ENCODE results near the gene GALNT9. TPM values are rescaled to one million over a fixed set of nuclear protein-coding genes. Genes with fewer than 3 reads are reported as not detected.

Gene GALNT9
- total and polyA plus RNA-seq, 3 experiments from 2014 or later, result 0.18 TPM; not detected in 2

- H3K27me3 ChIP-seq (ENCODE audit: insufficient read depth, low read length, poor library complexity, severe bottlenecking), result no peaks in the 10 kb centered on the region
- H3K9me3 ChIP-seq (ENCODE audit: low read length), result no peaks in the 10 kb centered on the region
- no peak overlapping the region for H3K4me3 ChIP-seq (ENCODE audit: low read length)
- H3K27ac ChIP-seq (ENCODE audit: low read depth, low read length), result no peak overlapping the region
- H3K27me3 Mint-ChIP-seq, result peaks cover 9 to 31% of the 10 kb centered on the region in 2 donors
- H3K36me3 Mint-ChIP-seq, result no peaks in the 10 kb centered on the region
- no peak for DNase-seq
- H3K4me1 ChIP-seq (ENCODE audit: insufficient read depth, low read length), result no peaks in the 10 kb centered on the region
- no peak overlapping the region for H3K4me3 Mint-ChIP-seq
- no peaks in the 10 kb centered on the region for H3K36me3 ChIP-seq (ENCODE audit: insufficient read depth, low read length)
- POLR2A ChIA-PET, result no interaction called here
- no peak overlapping the region for H3K27ac Mint-ChIP-seq
- CTCF ChIA-PET, result no interaction called here
- H3K9me3 Mint-ChIP-seq, result no peaks in the 10 kb centered on the region
- H3K4me1 Mint-ChIP-seq, result peaks cover 4 to 6% (median 6%) of the 10 kb centered on the region in 3 donors
Observed at GRCh38 chr12:132321321-132322118, 7.9 kb downstream of the GALNT9 start.

- Mint-ChIP-seq H3K27me3 (peaks cover 7 to 28% of the 10 kb centered on the region in 2 donors), H3K4me1 (peaks cover 4 to 6% (median 6%) of the 10 kb centered on the region in 3 donors), H3K27ac (no peak overlapping the region), H3K4me3 (no peak overlapping the region), H3K9me3 (no peaks in the 10 kb centered on the region), H3K36me3 (no peaks in the 10 kb centered on the region)
- DNase-seq, result no peak
- Histone ChIP-seq H3K9me3 (ENCODE audit: low read length) (no peaks in the 10 kb centered on the region), H3K27me3 (ENCODE audit: insufficient read depth, low read length, poor library complexity, severe bottlenecking) (no peaks in the 10 kb centered on the region), H3K4me3 (ENCODE audit: low read length) (no peak overlapping the region), H3K36me3 (ENCODE audit: insufficient read depth, low read length) (no peaks in the 10 kb centered on the region), H3K4me1 (ENCODE audit: insufficient read depth, low read length) (no peaks in the 10 kb centered on the region), H3K27ac (ENCODE audit: low read depth, low read length) (no peak overlapping the region)
- ChIA-PET CTCF (no interaction called here), POLR2A (no interaction called here)
Observed at GRCh38 chr12:132320767-132321211, 8.6 kb downstream of the GALNT9 start.

GRCh38 chr12:132319991-132320570 lies 9.3 kb downstream of the GALNT9 start:
- CTCF ChIA-PET, result no interaction called here

GRCh38 chr12:132319359-132319950 lies 9.9 kb downstream of the GALNT9 start:
- no peaks in the 10 kb centered on the region for H3K36me3 ChIP-seq (ENCODE audit: insufficient read depth, low read length)
- POLR2A ChIA-PET, result no interaction called here
- CTCF ChIA-PET, result no interaction called here
- no peak overlapping the region for H3K27ac ChIP-seq (ENCODE audit: low read depth, low read length)
- Mint-ChIP-seq H3K27me3 (peaks cover 3 to 23% of the 10 kb centered on the region in 2 donors), H3K27ac (no peak overlapping the region), H3K4me3 (no peak overlapping the region), H3K9me3 (no peaks in the 10 kb centered on the region), H3K36me3 (no peaks in the 10 kb centered on the region), H3K4me1 (peaks cover 4 to 6% (median 6%) of the 10 kb centered on the region in 3 donors)
- no peak overlapping the region for H3K4me3 ChIP-seq (ENCODE audit: low read length)
- H3K27me3 ChIP-seq (ENCODE audit: insufficient read depth, low read length, poor library complexity, severe bottlenecking), result no peaks in the 10 kb centered on the region
- H3K9me3 ChIP-seq (ENCODE audit: low read length), result no peaks in the 10 kb centered on the region
- H3K4me1 ChIP-seq (ENCODE audit: insufficient read depth, low read length), result no peaks in the 10 kb centered on the region
- DNase-seq, result no peak

More at GRCh38 chr12:132319991-132320570, 9.3 kb downstream of the GALNT9 start:
- peaks cover 4 to 6% (median 6%) of the 10 kb centered on the region in 3 donors for H3K4me1 Mint-ChIP-seq
- Histone ChIP-seq H3K27me3 (ENCODE audit: insufficient read depth, low read length, poor library complexity, severe bottlenecking) (no peaks in the 10 kb centered on the region), H3K4me3 (ENCODE audit: low read length) (no peak overlapping the region), H3K27ac (ENCODE audit: low read depth, low read length) (no peak overlapping the region), H3K4me1 (ENCODE audit: insufficient read depth, low read length) (no peaks in the 10 kb centered on the region), H3K9me3 (ENCODE audit: low read length) (no peaks in the 10 kb centered on the region), H3K36me3 (ENCODE audit: insufficient read depth, low read length) (no peaks in the 10 kb centered on the region)
- peaks cover 3 to 27% of the 10 kb centered on the region in 2 donors for H3K27me3 Mint-ChIP-seq
- H3K4me3 Mint-ChIP-seq, result no peak overlapping the region
- no peaks in the 10 kb centered on the region for H3K9me3 Mint-ChIP-seq
- H3K27ac Mint-ChIP-seq, result no peak overlapping the region
- DNase-seq, result no peak
- no peaks in the 10 kb centered on the region for H3K36me3 Mint-ChIP-seq
- POLR2A ChIA-PET, result no interaction called here

GRCh38 chr12:132318618-132319033 lies 10.8 kb downstream of the GALNT9 start:
- H3K27me3 ChIP-seq (ENCODE audit: insufficient read depth, low read length, poor library complexity, severe bottlenecking), result no peaks in the 10 kb centered on the region
- H3K27me3 Mint-ChIP-seq, result peaks cover 3 to 23% of the 10 kb centered on the region in 2 donors
- H3K4me3 ChIP-seq (ENCODE audit: low read length), result no peak overlapping the region
- peaks cover 4 to 6% (median 6%) of the 10 kb centered on the region in 3 donors for H3K4me1 Mint-ChIP-seq
- H3K36me3 ChIP-seq (ENCODE audit: insufficient read depth, low read length), result no peaks in the 10 kb centered on the region
- H3K9me3 Mint-ChIP-seq, result no peaks in the 10 kb centered on the region
- ChIA-PET POLR2A (no interaction called here), CTCF (no interaction called here)
- no peaks in the 10 kb centered on the region for H3K9me3 ChIP-seq (ENCODE audit: low read length)
- H3K27ac Mint-ChIP-seq, result no peak overlapping the region
- H3K27ac ChIP-seq (ENCODE audit: low read depth, low read length), result no peak overlapping the region
- no peak for DNase-seq
- H3K4me3 Mint-ChIP-seq, result no peak overlapping the region
- no peaks in the 10 kb centered on the region for H3K4me1 ChIP-seq (ENCODE audit: insufficient read depth, low read length)
- peaks cover 0 to 1% (median 0%) of the 10 kb centered on the region in 3 donors for H3K36me3 Mint-ChIP-seq

- H3K27ac ChIP-seq (ENCODE audit: low read depth, low read length), result no peak overlapping the region
- H3K4me1 ChIP-seq (ENCODE audit: insufficient read depth, low read length), result no peaks in the 10 kb centered on the region
- H3K4me3 ChIP-seq (ENCODE audit: low read length), result no peak overlapping the region
- no peak overlapping the region for H3K4me3 Mint-ChIP-seq
- H3K36me3 ChIP-seq (ENCODE audit: insufficient read depth, low read length), result no peaks in the 10 kb centered on the region
- no peak for DNase-seq
- H3K36me3 Mint-ChIP-seq, result peaks cover 0 to 1% (median 0%) of the 10 kb centered on the region in 3 donors
- no peaks in the 10 kb centered on the region for H3K9me3 ChIP-seq (ENCODE audit: low read length)
- H3K4me1 Mint-ChIP-seq, result peaks cover under 1 to 3% (median 3%) of the 10 kb centered on the region in 3 donors
- H3K27me3 ChIP-seq (ENCODE audit: insufficient read depth, low read length, poor library complexity, severe bottlenecking), result no peaks in the 10 kb centered on the region
- ChIA-PET CTCF (no interaction called here), POLR2A (no interaction called here)
- H3K27me3 Mint-ChIP-seq, result peaks cover 3 to 18% of the 10 kb centered on the region in 2 donors
- no peaks in the 10 kb centered on the region for H3K9me3 Mint-ChIP-seq
- H3K27ac Mint-ChIP-seq, result no peak overlapping the region
Observed at GRCh38 chr12:132318135-132318534, 11.3 kb downstream of the GALNT9 start.

- POLR2A ChIA-PET, result no interaction called here
- H3K36me3 ChIP-seq (ENCODE audit: insufficient read depth, low read length), result no peaks in the 10 kb centered on the region
- DNase-seq, result no peak
- Mint-ChIP-seq H3K27me3 (peaks cover 2 to 14% of the 10 kb centered on the region in 2 donors), H3K4me1 (no peaks in the 10 kb centered on the region), H3K36me3 (peaks cover 0 to 1% (median 0%) of the 10 kb centered on the region in 3 donors), H3K9me3 (peaks cover 0 to 2% (median 0%) of the 10 kb centered on the region in 5 donors), H3K4me3 (no peak overlapping the region), H3K27ac (no peak overlapping the region)
- H3K4me1 ChIP-seq (ENCODE audit: insufficient read depth, low read length), result no peaks in the 10 kb centered on the region
- no peaks in the 10 kb centered on the region for H3K9me3 ChIP-seq (ENCODE audit: low read length)
- H3K4me3 ChIP-seq (ENCODE audit: low read length), result no peak overlapping the region
- CTCF ChIA-PET, result no interaction called here
- no peak overlapping the region for H3K27ac ChIP-seq (ENCODE audit: low read depth, low read length)
- H3K27me3 ChIP-seq (ENCODE audit: insufficient read depth, low read length, poor library complexity, severe bottlenecking), result no peaks in the 10 kb centered on the region
Observed at GRCh38 chr12:132317233-132317938, 12.0 kb downstream of the GALNT9 start.
